GM12878 (cell line): ENCODE measurements around the gene ARL15. TPM values are rescaled to one million over a fixed set of nuclear protein-coding genes. Genes with fewer than 3 reads are reported as not detected.

Source experiments
- ATAC-seq: fragments of 200-7000 bp; cut with Tn5 transposase; 3 replicates; pipeline ENCODE4 v1.9.1; 2020; ENCODE audit warnings: mild to moderate bottlenecking, moderate library complexity
- BruUV-seq: library from RNA; stranded (reverse); fragments of 400-500 nt; replicated peaks from 2 replicates; lab custom pipeline; 2021; lab: Mats Ljungman, UMichigan
- CTCF ChIA-PET: fragments of 300-600 bp; sonication (Branson Sonifier 250); formaldehyde crosslinking; extraction: SDS; loops from one replicate; lab custom pipeline; 2021; ENCODE audit warnings: inconsistent platforms; lab: Yijun Ruan, JAX
- POLR2A ChIA-PET: fragments of 350-600 bp; formaldehyde crosslinking; extraction: SDS; loops from one replicate; lab custom pipeline; 2021; ENCODE audit warnings: inconsistent platforms; lab: Charles Lee
- RAD21 ChIA-PET: fragments of 300-600 bp; sonication (Branson Sonifier 250); formaldehyde crosslinking; loops from one replicate; lab custom pipeline; 2023; ENCODE audit warnings: antibody characterized with exemption; ENCODE audit not compliant: unreplicated experiment; lab: Charles Lee
- SMC1A ChIA-PET: fragments of 300-600 bp; sonication (Branson Sonifier 250); formaldehyde crosslinking; loops from one replicate; lab custom pipeline; 2023; ENCODE audit not compliant: unreplicated experiment, uncharacterized antibody; lab: Charles Lee
- DNase-seq: peaks from one replicate; pipeline ENCODE4 v3.0.0-alpha.2; 2011; ENCODE audit warnings: low read depth, low spot score
- FAIRE-seq: peaks from 3 replicates; lab custom pipeline; 2011; peaks lifted over from hg19 to GRCh38; lab: Jason Lieb, UNC
- H2AFZ ChIP-seq: 2 replicates; pipeline ENCODE4 v1.6.0; 2011; ENCODE audit warnings: low read depth, low read length, control low read depth; ENCODE audit not compliant: control insufficient read depth
- H3K27ac ChIP-seq: 2 replicates; pipeline ENCODE4 v1.5.1; 2011; ENCODE audit warnings: control low read depth; ENCODE audit not compliant: control insufficient read depth, insufficient read depth
- H3K27me3 ChIP-seq, 2 experiments: replicated peaks in 1 of 2; 2 replicates each; pipeline versions ENCODE4 v1.6.0 to v1.6.1; 2011; ENCODE audit warnings: low read length in 1 of 2; ENCODE audit not compliant: control insufficient read depth in 2 of 2, insufficient read depth in 2 of 2
- H3K36me3 ChIP-seq, 2 experiments: 2 replicates each; pipeline ENCODE4 v1.5.1; 2011; ENCODE audit warnings: low read length in 1 of 2; ENCODE audit not compliant: control insufficient read depth in 2 of 2, insufficient read depth in 2 of 2
- H3K4me1 ChIP-seq: 2 replicates; pipeline ENCODE4 v1.6.1; 2011; ENCODE audit warnings: mild to moderate bottlenecking, low read length, moderate library complexity, mixed read lengths; ENCODE audit not compliant: control insufficient read depth, insufficient read depth
- H3K4me2 ChIP-seq: 2 replicates; pipeline ENCODE4 v1.6.0; 2011; ENCODE audit warnings: control low read depth; ENCODE audit not compliant: control insufficient read depth, insufficient read depth
- H3K4me3 ChIP-seq: fragments of 200-600 bp; sonication (generic); 2 replicates; pipeline ENCODE4 v1.5.1; 2016
- H3K79me2 ChIP-seq: 2 replicates; pipeline ENCODE4 v1.6.0; 2011; ENCODE audit warnings: low read length; ENCODE audit not compliant: control insufficient read depth, insufficient read depth
- H3K9ac ChIP-seq: 2 replicates; pipeline ENCODE4 v1.8.0; 2011; ENCODE audit warnings: low read length, control low read depth, mixed read lengths; ENCODE audit not compliant: control insufficient read depth, insufficient read depth
- H3K9me3 ChIP-seq: replicated peaks from 3 replicates; pipeline ENCODE4 v1.5.1; 2011; ENCODE audit warnings: mild to moderate bottlenecking, low read length; ENCODE audit not compliant: control insufficient read depth, insufficient read depth
- H4K20me1 ChIP-seq: 2 replicates; pipeline ENCODE4 v1.6.0; 2011; ENCODE audit not compliant: control insufficient read depth, insufficient read depth
- CREM ChIP-seq: IDR thresholded peaks from 2 replicates; pipeline ENCODE4 v1.6.1; 2014; ENCODE audit warnings: antibody characterized with exemption, low read depth
- MYC ChIP-seq: IDR thresholded peaks from 2 replicates; pipeline ENCODE4 v1.6.1; 2011; ENCODE audit warnings: mild to moderate bottlenecking, low read length, moderate library complexity, inconsistent platforms; ENCODE audit not compliant: insufficient read depth, insufficient replicate concordance, insufficient read length, severe bottlenecking
- NFXL1 ChIP-seq: fragments of 450-650 bp; IDR thresholded peaks from 2 replicates; pipeline ENCODE4 v1.6.1; 2017; ENCODE audit warnings: antibody characterized with exemption, mild to moderate bottlenecking, borderline replicate concordance
- NR2C2 ChIP-seq: IDR thresholded peaks from 2 replicates; pipeline ENCODE4 v1.6.1; 2011; ENCODE audit warnings: borderline replicate concordance, low read depth; ENCODE audit not compliant: control insufficient read depth, insufficient read length
- POLR2AphosphoS2 ChIP-seq: IDR thresholded peaks from 2 replicates; pipeline ENCODE4 v1.6.1; 2011; ENCODE audit warnings: low read depth, mild to moderate bottlenecking, low read length, improper control_type of control experiment, moderate library complexity
- SPI1 ChIP-seq: IDR thresholded peaks from 2 replicates; pipeline ENCODE4 v1.6.1; 2011; ENCODE audit warnings: low read depth, mild to moderate bottlenecking, low read length, moderate library complexity, borderline replicate concordance; ENCODE audit not compliant: insufficient read depth
- TCF7 ChIP-seq: IDR thresholded peaks from 2 replicates; pipeline ENCODE4 v1.6.1; 2014; ENCODE audit warnings: antibody characterized with exemption, borderline replicate concordance
- ZNF207 ChIP-seq: fragments of 450-650 bp; IDR thresholded peaks from 2 replicates; pipeline ENCODE4 v1.6.1; 2014; ENCODE audit warnings: antibody characterized with exemption, mild to moderate bottlenecking, borderline replicate concordance
- ZNF622 ChIP-seq: fragments of 450-650 bp; IDR thresholded peaks from 2 replicates; pipeline ENCODE4 v1.6.1; 2017; ENCODE audit warnings: mild to moderate bottlenecking, inconsistent platforms
- ZZZ3 ChIP-seq: IDR thresholded peaks from 2 replicates; pipeline ENCODE4 v1.6.1; 2011; ENCODE audit warnings: low read depth; ENCODE audit not compliant: control insufficient read depth, insufficient read length
- WGBS: methylation state at CpG from one replicate; pipeline ENCODE4 v1.1.6; 2016; ENCODE audit warnings: low lambda C conversion rate; ENCODE audit not compliant: insufficient replicate concordance, insufficient coverage; ENCODE audit errors: missing lambda C conversion rate; 5-methylcytosine and 5-hydroxymethylcytosine counted together
- in situ Hi-C: fragments of 300-500 bp; cut with MboI; formaldehyde crosslinking; loops from 9 replicates; pipeline ENCODE4 v1.14.3; 2018; ENCODE audit warnings: mixed read lengths
- intact Hi-C: fragments of 100-400 bp; cut with micrococcal nuclease; formaldehyde crosslinking; loops from one replicate; pipeline ENCODE4 v1.14.2; 2022; ENCODE audit not compliant: unreplicated experiment
- polyA plus RNA-seq, 11 experiments: library from polyadenylated mRNA; depleted of rRNA in 4 of 11; unstranded in 6 of 11; stranded (reverse) in 5 of 11; fragments of >200 nt; fragmentation: Nextera tagmentation in 4 of 11; fragmentation: Illumina TruSeq in 1 of 11; extraction: Ambion mirVana in 4 of 11; extraction: Trizol in 1 of 11; gene quantifications; 1 replicate in 1 of 11; 2 replicates in 10 of 11; pipeline versions ENCODE4 v1.2.1 to v1.2.3, GENCODE V29; 2011 to 2016; ENCODE audit warnings: inconsistent platforms in 2 of 11, missing spikeins in 2 of 11, low read depth in 1 of 11
- total RNA-seq, 4 experiments: library from RNA; depleted of rRNA in 3 of 4; stranded (reverse); fragments of >200 nt in 3 of 4; fragmentation: Illumina TruSeq in 1 of 4; extraction: Trizol in 1 of 4; gene quantifications; 2 replicates each; pipeline versions ENCODE4 v1.2.1 to v1.2.3, GENCODE V29; 2013 to 2021
- TF ChIP-seq, protein P1 (sequence below): IDR thresholded peaks from 2 replicates; pipeline ENCODE4 v1.6.1; 2012; ENCODE audit warnings: improper control_type of control experiment, low read depth, low read length; ENCODE audit not compliant: insufficient replicate concordance

The ARL15 gene
- total and polyA plus RNA-seq, 10 of the 15 experiments (the other 5 are each of a cell fraction or from before 2014, with no cell fraction given), result 3.6 to 11.0 (median 7.7) TPM

DNA sequence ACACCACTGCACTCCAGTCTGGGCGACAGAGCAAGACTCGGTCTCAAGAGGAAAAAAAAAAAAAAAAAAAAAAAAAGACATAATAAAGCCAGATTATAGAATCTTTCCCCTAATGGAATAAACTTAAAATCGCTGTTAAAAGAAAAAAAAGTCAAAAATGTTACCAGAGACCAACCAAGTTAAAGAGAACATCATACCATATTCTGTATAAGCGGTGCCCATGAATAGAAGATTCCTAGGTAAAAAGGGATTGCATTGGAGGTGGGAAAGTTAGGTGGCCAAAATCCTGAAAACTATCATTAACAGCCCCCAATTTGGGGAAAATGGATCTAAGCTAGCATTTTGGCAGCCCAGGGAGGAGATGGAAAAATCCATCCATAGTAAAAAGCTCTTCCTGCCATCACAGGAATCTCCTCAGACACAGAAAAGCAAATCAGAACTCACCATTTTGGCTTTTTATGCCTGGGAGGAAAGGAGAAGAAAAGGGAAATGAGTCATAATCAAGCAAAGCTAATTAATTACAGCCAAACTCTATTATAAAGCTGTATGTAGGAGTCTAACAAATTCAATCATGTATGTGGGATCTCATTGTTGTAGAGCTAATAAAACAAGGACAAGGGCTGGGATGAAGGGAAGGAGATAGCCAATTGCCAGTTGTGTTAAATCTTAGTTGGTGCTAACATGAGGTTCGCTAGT is 363.8 kb downstream of the ARL15 start:
- ChIA-PET RAD21 (interaction anchor here (0.7 kb wide), 1 partner anchor 181 kb away, joined by 3 read pairs; no protein-coding TSS in a partner anchor), POLR2A (no interaction called here), CTCF (interaction anchor here (1.0 to 1.1 kb wide), 2 partner anchors 12 to 282 kb away, joined by 3 to 5 read pairs; no protein-coding TSS in a partner anchor), SMC1A (interaction anchor here (0.6 to 1.3 kb wide), 2 partner anchors 10 to 256 kb away, joined by 3 to 5 read pairs; no protein-coding TSS in a partner anchor)
- H3K4me2 ChIP-seq, result no peak overlapping the region
- H3K27ac ChIP-seq, result no peak overlapping the region
- ATAC-seq, result no peak
- DNase-seq, result no peak
- WGBS, result 56% methylated on average over 2 of the region's 5 CpGs
- H3K4me3 ChIP-seq, result no peak overlapping the region
- H3K4me1 ChIP-seq, result no peaks in the 10 kb centered on the region
- intact Hi-C loops (no loop called here), in situ Hi-C loops (no loop called here)
- TF ChIP-seq ZNF207, result no peak
- no peak for TF ChIP-seq SPI1
- TF ChIP-seq NFXL1, result no peak
- TF ChIP-seq POLR2AphosphoS2, result no peak
- no peak for TF ChIP-seq ZZZ3
- TF ChIP-seq NR2C2, result no peak
- no peak for TF ChIP-seq ZNF622
- H3K36me3 ChIP-seq, result no peaks in the 10 kb centered on the region
- H3K9me3 ChIP-seq, result no peaks in the 10 kb centered on the region
- H3K9ac ChIP-seq, result no peak overlapping the region
- BruUV-seq, result no TSS peak
- FAIRE-seq, result no peak
- H3K79me2 ChIP-seq, result no peaks in the 10 kb centered on the region
- H3K27me3 ChIP-seq, result no peaks in the 10 kb centered on the region
- no peaks in the 10 kb centered on the region for H4K20me1 ChIP-seq
- H2AFZ ChIP-seq, result no peak overlapping the region

DNA sequence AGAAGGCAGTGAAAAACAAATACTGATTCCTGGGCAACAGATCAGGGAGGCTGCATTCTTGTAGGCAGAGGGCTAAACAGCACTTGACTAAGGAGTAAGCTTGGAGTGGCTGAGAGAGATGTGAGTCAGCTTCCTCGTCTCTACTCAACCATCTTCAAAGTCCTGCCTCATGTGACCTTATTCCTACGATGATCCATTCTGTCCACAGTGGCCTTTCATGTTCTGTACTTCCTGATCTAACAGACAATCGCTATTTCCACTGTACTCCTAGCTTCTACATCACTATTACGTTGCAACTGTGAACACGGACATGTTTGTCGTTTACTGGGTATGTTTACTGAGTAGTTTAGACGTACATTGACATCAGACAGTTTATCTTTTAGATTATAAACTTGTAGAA is 365.4 kb downstream of the ARL15 start:
- intact Hi-C loops, result no loop called here
- Histone ChIP-seq H4K20me1 (no peaks in the 10 kb centered on the region), H3K27ac (no peak overlapping the region), H3K79me2 (no peaks in the 10 kb centered on the region), H3K4me1 (no peaks in the 10 kb centered on the region), H3K36me3 (no peaks in the 10 kb centered on the region), H2AFZ (no peak overlapping the region), H3K4me2 (no peak overlapping the region), H3K9ac (no peak overlapping the region), H3K27me3 (no peaks in the 10 kb centered on the region), H3K9me3 (no peaks in the 10 kb centered on the region), H3K4me3 (no peak overlapping the region)
- BruUV-seq, result no TSS peak
- in situ Hi-C loops, result no loop called here
- WGBS, result 62% methylated on average over 7 of the region's 7 CpGs
- CTCF ChIA-PET, result no interaction called here
- no peak for DNase-seq
- RAD21 ChIA-PET, result no interaction called here
- POLR2A ChIA-PET, result no interaction called here
- no peak for FAIRE-seq
- SMC1A ChIA-PET, result interaction anchor here (0.9 kb wide), 1 partner anchor 11 kb away, joined by 4 read pairs; no protein-coding TSS in a partner anchor
- ATAC-seq, result no peak
- TF ChIP-seq MYC (no peak), TCF7 (no peak), CREM (no peak)
- TF ChIP-seq, protein P1, sequence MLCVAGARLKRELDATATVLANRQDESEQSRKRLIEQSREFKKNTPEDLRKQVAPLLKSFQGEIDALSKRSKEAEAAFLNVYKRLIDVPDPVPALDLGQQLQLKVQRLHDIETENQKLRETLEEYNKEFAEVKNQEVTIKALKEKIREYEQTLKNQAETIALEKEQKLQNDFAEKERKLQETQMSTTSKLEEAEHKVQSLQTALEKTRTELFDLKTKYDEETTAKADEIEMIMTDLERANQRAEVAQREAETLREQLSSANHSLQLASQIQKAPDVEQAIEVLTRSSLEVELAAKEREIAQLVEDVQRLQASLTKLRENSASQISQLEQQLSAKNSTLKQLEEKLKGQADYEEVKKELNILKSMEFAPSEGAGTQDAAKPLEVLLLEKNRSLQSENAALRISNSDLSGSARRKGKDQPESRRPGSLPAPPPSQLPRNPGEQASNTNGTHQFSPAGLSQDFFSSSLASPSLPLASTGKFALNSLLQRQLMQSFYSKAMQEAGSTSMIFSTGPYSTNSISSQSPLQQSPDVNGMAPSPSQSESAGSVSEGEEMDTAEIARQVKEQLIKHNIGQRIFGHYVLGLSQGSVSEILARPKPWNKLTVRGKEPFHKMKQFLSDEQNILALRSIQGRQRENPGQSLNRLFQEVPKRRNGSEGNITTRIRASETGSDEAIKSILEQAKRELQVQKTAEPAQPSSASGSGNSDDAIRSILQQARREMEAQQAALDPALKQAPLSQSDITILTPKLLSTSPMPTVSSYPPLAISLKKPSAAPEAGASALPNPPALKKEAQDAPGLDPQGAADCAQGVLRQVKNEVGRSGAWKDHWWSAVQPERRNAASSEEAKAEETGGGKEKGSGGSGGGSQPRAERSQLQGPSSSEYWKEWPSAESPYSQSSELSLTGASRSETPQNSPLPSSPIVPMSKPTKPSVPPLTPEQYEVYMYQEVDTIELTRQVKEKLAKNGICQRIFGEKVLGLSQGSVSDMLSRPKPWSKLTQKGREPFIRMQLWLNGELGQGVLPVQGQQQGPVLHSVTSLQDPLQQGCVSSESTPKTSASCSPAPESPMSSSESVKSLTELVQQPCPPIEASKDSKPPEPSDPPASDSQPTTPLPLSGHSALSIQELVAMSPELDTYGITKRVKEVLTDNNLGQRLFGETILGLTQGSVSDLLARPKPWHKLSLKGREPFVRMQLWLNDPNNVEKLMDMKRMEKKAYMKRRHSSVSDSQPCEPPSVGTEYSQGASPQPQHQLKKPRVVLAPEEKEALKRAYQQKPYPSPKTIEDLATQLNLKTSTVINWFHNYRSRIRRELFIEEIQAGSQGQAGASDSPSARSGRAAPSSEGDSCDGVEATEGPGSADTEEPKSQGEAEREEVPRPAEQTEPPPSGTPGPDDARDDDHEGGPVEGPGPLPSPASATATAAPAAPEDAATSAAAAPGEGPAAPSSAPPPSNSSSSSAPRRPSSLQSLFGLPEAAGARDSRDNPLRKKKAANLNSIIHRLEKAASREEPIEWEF, result no peak
